HCT116 (cell line): ENCODE measurements around the gene TXN. TPM values are rescaled to one million over a fixed set of nuclear protein-coding genes. Genes with fewer than 3 reads are reported as not detected.
A peak's percentile ranks its signal among the peaks of the same experiment; 100 is the strongest.

ENCODE experiments used
- ATAC-seq: fragments of 200-7000 bp; cut with Tn5 transposase; 2 replicates; pipeline ENCODE4 v1.9.1; 2020; ENCODE audit warnings: mild to moderate bottlenecking, moderate library complexity
- BruUV-seq: library from RNA; stranded (reverse); fragments of 400-500 nt; replicated peaks from 2 replicates; lab custom pipeline; 2021; lab: Mats Ljungman, UMichigan
- CTCF ChIA-PET: fragments of 300-600 bp; sonication (Branson Sonifier 250); formaldehyde crosslinking; loops from one replicate; lab custom pipeline; 2021; ENCODE audit warnings: antibody characterized with exemption; lab: Charles Lee
- POLR2A ChIA-PET: fragments of 300-600, 350-600 bp; sonication (Branson Sonifier 250); formaldehyde crosslinking; loops from one replicate; lab custom pipeline; 2021; ENCODE audit warnings: antibody characterized with exemption; lab: Charles Lee
- RAD21 ChIA-PET, 2 experiments: fragments of 300-600 bp; sonication (Branson Sonifier 250); formaldehyde crosslinking; loops; one replicate each; lab custom pipeline; 2023; ENCODE audit warnings: low total read pairs in 2 of 2; ENCODE audit not compliant: uncharacterized antibody in 2 of 2, unreplicated experiment in 2 of 2, low non-redundant PET in 1 of 2; lab: Charles Lee
- DNase-seq: peaks from one replicate; pipeline ENCODE4 v3.0.0-alpha.2; 2010; ENCODE audit warnings: low read depth, low spot score
- H2AFZ ChIP-seq: fragments of 200-600 bp; shearing (Covaris generic), sonication (generic); 2 replicates; pipeline ENCODE4 v1.6.1; 2017; ENCODE audit warnings: low read depth, mixed run types, mixed read lengths, antibody characterized with exemption, low read length; ENCODE audit not compliant: poor library complexity, severe bottlenecking
- H3K27ac ChIP-seq: 2 replicates; pipeline ENCODE4 v1.5.1; 2012; ENCODE audit warnings: low read depth, low read length
- H3K27me3 ChIP-seq: fragments of 200-600 bp; sonication (generic); 2 replicates; pipeline ENCODE4 v1.6.1; 2016; ENCODE audit warnings: mixed run types, low read length, mixed read lengths; ENCODE audit not compliant: insufficient read depth
- H3K36me3 ChIP-seq, 2 experiments: fragments of 200-500 bp in 1 of 2; fragments of 200-600 bp in 1 of 2; sonication (Bioruptor generic) in 1 of 2; sonication (generic) in 1 of 2; 2 replicates each; pipeline versions ENCODE4 v1.5.1 to v1.6.1; 2014 to 2016; ENCODE audit warnings: low read length in 2 of 2, inconsistent platforms in 1 of 2, mixed read lengths in 1 of 2, mixed run types in 1 of 2; ENCODE audit not compliant: insufficient read depth in 2 of 2, control insufficient read depth in 1 of 2
- H3K4me1 ChIP-seq, 2 experiments: fragments of 200-600 bp in 1 of 2; sonication (generic) in 1 of 2; 2 replicates each; pipeline versions ENCODE4 v1.5.1 to v1.6.1; 2012 to 2017; ENCODE audit warnings: low read length in 2 of 2, inconsistent platforms in 1 of 2, mild to moderate bottlenecking in 1 of 2, mixed read lengths in 1 of 2, mixed run types in 1 of 2, moderate library complexity in 1 of 2; ENCODE audit not compliant: insufficient read depth in 2 of 2, control insufficient read depth in 1 of 2
- H3K4me2 ChIP-seq: fragments of 200-600 bp; sonication (generic); 2 replicates; pipeline ENCODE4 v1.6.1; 2017; ENCODE audit warnings: mixed run types, low read length, mixed read lengths
- H3K4me3 ChIP-seq, 2 experiments: fragments of 200-600 bp in 1 of 2; sonication (generic) in 1 of 2; replicated peaks in 1 of 2; 2 replicates each; pipeline ENCODE4 v1.5.1; 2011 to 2016; ENCODE audit warnings: low read length in 2 of 2, control low read depth in 1 of 2, low read depth in 1 of 2, mild to moderate bottlenecking in 1 of 2, mixed read lengths in 1 of 2, mixed run types in 1 of 2
- H3K79me2 ChIP-seq: fragments of 200-600 bp; sonication (generic); 2 replicates; pipeline ENCODE4 v1.6.1; 2017; ENCODE audit warnings: mild to moderate bottlenecking, mixed run types, low read length, moderate library complexity, mixed read lengths; ENCODE audit not compliant: insufficient read depth
- H3K9ac ChIP-seq: fragments of 200-600 bp; sonication (generic); 2 replicates; pipeline ENCODE4 v1.6.1; 2016; ENCODE audit warnings: low read length, mixed read lengths
- H3K9me2 ChIP-seq: fragments of 200-600 bp; sonication (generic), shearing (Covaris generic); 2 replicates; pipeline ENCODE4 v1.6.1; 2017; ENCODE audit warnings: mixed run types, mild to moderate bottlenecking, moderate library complexity; ENCODE audit not compliant: insufficient read depth
- H3K9me3 ChIP-seq, 2 experiments: fragments of 200-500 bp in 1 of 2; fragments of 200-600 bp in 1 of 2; sonication (Bioruptor generic) in 1 of 2; sonication (generic) in 1 of 2; 2 replicates each; pipeline ENCODE4 v1.6.1; 2014 to 2017; ENCODE audit warnings: low read length in 2 of 2, mixed read lengths in 2 of 2, inconsistent platforms in 1 of 2, low read depth in 1 of 2, mild to moderate bottlenecking in 1 of 2, mixed run types in 1 of 2, moderate library complexity in 1 of 2; ENCODE audit not compliant: control insufficient read depth in 1 of 2, insufficient read depth in 1 of 2
- H4K20me1 ChIP-seq: fragments of 200-600 bp; sonication (generic), shearing (Covaris generic); 2 replicates; pipeline ENCODE4 v1.6.1; 2017; ENCODE audit warnings: mixed run types, mild to moderate bottlenecking, moderate library complexity; ENCODE audit not compliant: insufficient read depth
- EGR1 ChIP-seq: IDR thresholded peaks from 2 replicates; pipeline ENCODE4 v1.6.1; 2012; ENCODE audit warnings: low read depth
- ELF1 ChIP-seq: IDR thresholded peaks from 2 replicates; pipeline ENCODE4 v1.6.1; 2012; ENCODE audit warnings: low read depth, borderline replicate concordance
- JUND ChIP-seq: IDR thresholded peaks from 2 replicates; pipeline ENCODE4 v1.6.1; 2012
- MAX ChIP-seq: IDR thresholded peaks from 2 replicates; pipeline ENCODE4 v1.6.1; 2012
- REST ChIP-seq: IDR thresholded peaks from 2 replicates; pipeline ENCODE4 v1.6.1; 2012; ENCODE audit warnings: low read depth
- SRF ChIP-seq: IDR thresholded peaks from 2 replicates; pipeline ENCODE4 v1.6.1; 2012; ENCODE audit warnings: low read depth
- YY1 ChIP-seq: IDR thresholded peaks from 2 replicates; pipeline ENCODE4 v1.6.1; 2011; ENCODE audit warnings: low read length, low read depth, moderate library complexity, mild to moderate bottlenecking; ENCODE audit not compliant: insufficient replicate concordance; ENCODE audit errors: extremely low read depth
- intact Hi-C: fragments of 100-400 bp; cut with micrococcal nuclease; formaldehyde crosslinking; loops from 2 replicates; pipeline ENCODE4 v1.10.0; 2022
- total RNA-seq: library from RNA; stranded (reverse); gene quantifications from one replicate; pipeline ENCODE4 v1.2.1, GENCODE V29; 2021; ENCODE audit not compliant: unreplicated experiment

TXN gene
- total RNA-seq, 1 experiment from 2014 or later = 421 TPM

GRCh38 chr9:110244616-110245015 is 11.7 kb downstream of the TXN start:
- no TSS peak for BruUV-seq
- DNase-seq (no peak), ATAC-seq (no peak)
- H2AFZ ChIP-seq = no peak overlapping the region
- no peak overlapping the region for H3K4me2 ChIP-seq
- RAD21 ChIA-PET = no interaction called here
- H3K79me2 ChIP-seq = peaks cover 51% of the 10 kb centered on the region
- peaks cover 46% of the 10 kb centered on the region for H4K20me1 ChIP-seq
- H3K36me3 ChIP-seq = peaks cover 33 to 58% of the 10 kb centered on the region in 2 experiments
- H3K27ac ChIP-seq = no peak overlapping the region
- H3K9me2 ChIP-seq = no peaks in the 10 kb centered on the region
- no peaks in the 10 kb centered on the region for H3K27me3 ChIP-seq
- no peaks in the 10 kb centered on the region for H3K4me1 ChIP-seq
- intact Hi-C loops = no loop called here
- TF ChIP-seq YY1 (no peak), MAX (no peak), EGR1 (no peak), REST (no peak), SRF (no peak)
- CTCF ChIA-PET = no interaction called here
- H3K4me3 ChIP-seq = no peak overlapping the region
- no peaks in the 10 kb centered on the region for H3K9me3 ChIP-seq
- H3K9ac ChIP-seq = no peak overlapping the region
- POLR2A ChIA-PET = no interaction called here

- POLR2A ChIA-PET = interaction anchor here (1.4 kb wide), 1 partner anchor 15 kb away, joined by 4 read pairs; the partner anchor contains the start of gene TXN
- H3K9me2 ChIP-seq = no peaks in the 10 kb centered on the region
- intact Hi-C loops = no loop called here
These were observed 14.4 kb downstream of the TXN start for GRCh38 chr9:110241858-110242321.

More at GRCh38 chr9:110241858-110242321, 14.4 kb downstream of the TXN start:
- ChIA-PET RAD21 (no interaction called here), CTCF (no interaction called here)
- no peaks in the 10 kb centered on the region for H3K9me3 ChIP-seq
- no TSS peak for BruUV-seq
- no peak for TF ChIP-seq ELF1
- 0 out of 2 replicates have a peak, but pooled peaks have one; percentile 31 for TF ChIP-seq JUND
- peaks cover 29% of the 10 kb centered on the region; the same call in 1 of the 2 replicates for H4K20me1 ChIP-seq
- peak; percentile 35 for ATAC-seq
- no peak overlapping the region for H3K4me2 ChIP-seq
- no peak for DNase-seq
- no peaks in the 10 kb centered on the region for H3K27me3 ChIP-seq
- H2AFZ ChIP-seq = no peak overlapping the region
- peaks cover 24% of the 10 kb centered on the region for H3K79me2 ChIP-seq
- H3K9ac ChIP-seq = no peak overlapping the region
- H3K4me1 ChIP-seq = no peaks in the 10 kb centered on the region
- H3K4me3 ChIP-seq = no peak overlapping the region
- no peak overlapping the region for H3K27ac ChIP-seq
- H3K36me3 ChIP-seq = peaks cover 17 to 34% of the 10 kb centered on the region in 2 experiments
